GM12892 (cell line): ENCODE measurements around the gene SH3RF1.

Experiments used
- POLR2A ChIP-seq: IDR thresholded peaks from 2 replicates; pipeline ENCODE4 v1.6.1; 2011; ENCODE audit warnings: low read depth, low read length, control low read depth
- POLR2AphosphoS5 ChIP-seq: IDR thresholded peaks from 2 replicates; pipeline ENCODE4 v1.6.1; 2011; ENCODE audit warnings: low read depth, low read length, control low read depth

GRCh38 chr4:169184686-169185085 lies 86.1 kb downstream of the SH3RF1 start:
- TF ChIP-seq POLR2A (no peak), POLR2AphosphoS5 (no peak)
